ENCODE data around the gene RIN3.

The RIN3 gene

GRCh38 chr14:92652413-92653151 lies 139.0 kb downstream of the RIN3 start:
- peaks cover 75 to 79% of the 10 kb centered on the region in 2 donors for H3K4me1 Mint-ChIP-seq (ENCODE audit: low read depth in 2 of 2)
- ATAC-seq (replicated peaks) = no peak
- no peaks in the 10 kb centered on the region for H3K9me3 Mint-ChIP-seq
- peak overlapping the region; percentile 76 to 84 for H3K4me3 Mint-ChIP-seq
- peak overlapping the region; percentile 97 to 98 for H3K27ac Mint-ChIP-seq
- no peaks in the 10 kb centered on the region for H3K27me3 Mint-ChIP-seq
- no peak for DNase-seq
- H3K36me3 Mint-ChIP-seq (ENCODE audit: insufficient read depth) = peaks cover 57% of the 10 kb centered on the region

GRCh38 chr14:92653162-92653651 lies 139.6 kb downstream of the RIN3 start:
- no peaks in the 10 kb centered on the region for H3K9me3 Mint-ChIP-seq
- peak overlapping the region; percentile 91 to 97 for H3K27ac Mint-ChIP-seq
- H3K4me1 Mint-ChIP-seq (ENCODE audit: low read depth in 2 of 2) = peaks cover 77 to 81% of the 10 kb centered on the region in 2 donors
- H3K4me3 Mint-ChIP-seq = peak overlapping the region; percentile 76 to 84
- no peaks in the 10 kb centered on the region for H3K27me3 Mint-ChIP-seq
- ATAC-seq (replicated peaks) (no peak), DNase-seq (no peak)
- peaks cover 57% of the 10 kb centered on the region for H3K36me3 Mint-ChIP-seq (ENCODE audit: insufficient read depth)

GRCh38 chr14:92654239-92654901 lies 140.8 kb downstream of the RIN3 start:
- Mint-ChIP-seq H3K4me3 (peak overlapping the region; percentile 76 to 84), H3K27me3 (no peaks in the 10 kb centered on the region), H3K36me3 (ENCODE audit: insufficient read depth) (peaks cover 55% of the 10 kb centered on the region), H3K27ac (peak overlapping the region; percentile 91 to 97), H3K4me1 (ENCODE audit: low read depth in 2 of 2) (peaks cover 76 to 82% of the 10 kb centered on the region in 2 donors), H3K9me3 (no peaks in the 10 kb centered on the region)
- ATAC-seq (replicated peaks) = no peak
- no peak for DNase-seq

GRCh38 chr14:92655419-92656201 lies 142.0 kb downstream of the RIN3 start:
- peaks cover 62% of the 10 kb centered on the region for H3K36me3 Mint-ChIP-seq (ENCODE audit: insufficient read depth)
- DNase-seq = no peak

GRCh38 chr14:92656306-92657081 lies 142.9 kb downstream of the RIN3 start:
- H3K36me3 Mint-ChIP-seq (ENCODE audit: insufficient read depth) = peaks cover 63% of the 10 kb centered on the region

More at GRCh38 chr14:92655419-92656201, 142.0 kb downstream of the RIN3 start:
- no peaks in the 10 kb centered on the region for H3K9me3 Mint-ChIP-seq
- peaks cover 71 to 73% of the 10 kb centered on the region in 2 donors for H3K4me1 Mint-ChIP-seq (ENCODE audit: low read depth in 2 of 2)
- no peak for ATAC-seq (replicated peaks)
- no peaks in the 10 kb centered on the region for H3K27me3 Mint-ChIP-seq
- H3K4me3 Mint-ChIP-seq = peak overlapping the region; percentile 39 to 84
- peak overlapping the region; percentile 91 to 97 for H3K27ac Mint-ChIP-seq

GRCh38 chr14:92657457-92658142 lies 144.0 kb downstream of the RIN3 start:
- Mint-ChIP-seq H3K36me3 (ENCODE audit: insufficient read depth) (peaks cover 64% of the 10 kb centered on the region), H3K4me3 (peak overlapping the region in 1 of 2 donors; percentile 27), H3K4me1 (ENCODE audit: low read depth in 2 of 2) (peaks cover 62% of the 10 kb centered on the region in 2 donors), H3K9me3 (no peaks in the 10 kb centered on the region), H3K27ac (peak overlapping the region; percentile 91 to 97), H3K27me3 (no peaks in the 10 kb centered on the region)
- ATAC-seq (replicated peaks) (no peak), DNase-seq (no peak)

More at GRCh38 chr14:92656306-92657081, 142.9 kb downstream of the RIN3 start:
- H3K4me3 Mint-ChIP-seq = peak overlapping the region in 1 of 2 donors; percentile 84
- DNase-seq (no peak), ATAC-seq (replicated peaks) (no peak)
- H3K9me3 Mint-ChIP-seq = no peaks in the 10 kb centered on the region
- H3K27me3 Mint-ChIP-seq = no peaks in the 10 kb centered on the region
- peaks cover 65 to 66% of the 10 kb centered on the region in 2 donors for H3K4me1 Mint-ChIP-seq (ENCODE audit: low read depth in 2 of 2)
- H3K27ac Mint-ChIP-seq = peak overlapping the region; percentile 91 to 97

- no peak for DNase-seq
- H3K4me1 Mint-ChIP-seq (ENCODE audit: low read depth in 2 of 2) = peaks cover 58 to 62% of the 10 kb centered on the region in 2 donors
- H3K27ac Mint-ChIP-seq = peak overlapping the region; percentile 91 to 97
- peaks cover 69% of the 10 kb centered on the region for H3K36me3 Mint-ChIP-seq (ENCODE audit: insufficient read depth)
- no peaks in the 10 kb centered on the region for H3K9me3 Mint-ChIP-seq
- ATAC-seq (replicated peaks) = no peak
- H3K4me3 Mint-ChIP-seq = no peak overlapping the region
- no peaks in the 10 kb centered on the region for H3K27me3 Mint-ChIP-seq
These were observed 144.6 kb downstream of the RIN3 start for GRCh38 chr14:92658160-92658559.

- DNase-seq (no peak), ATAC-seq (replicated peaks) (no peak)
- H3K27me3 Mint-ChIP-seq = no peaks in the 10 kb centered on the region
- H3K27ac Mint-ChIP-seq = peak overlapping the region; percentile 91 to 97
- no peaks in the 10 kb centered on the region for H3K9me3 Mint-ChIP-seq
- H3K36me3 Mint-ChIP-seq (ENCODE audit: insufficient read depth) = peaks cover 70% of the 10 kb centered on the region
- H3K4me1 Mint-ChIP-seq (ENCODE audit: low read depth in 2 of 2) = peaks cover 53 to 58% of the 10 kb centered on the region in 2 donors
- no peak overlapping the region for H3K4me3 Mint-ChIP-seq
These were observed 145.1 kb downstream of the RIN3 start for GRCh38 chr14:92658684-92659083.

GRCh38 chr14:92659765-92660561 lies 146.4 kb downstream of the RIN3 start:
- peaks cover 52 to 57% of the 10 kb centered on the region in 2 donors for H3K4me1 Mint-ChIP-seq (ENCODE audit: low read depth in 2 of 2)
- peak overlapping the region; percentile 91 to 97 for H3K27ac Mint-ChIP-seq
- peaks cover 78% of the 10 kb centered on the region for H3K36me3 Mint-ChIP-seq (ENCODE audit: insufficient read depth)
- DNase-seq (no peak), ATAC-seq (replicated peaks) (peak; percentile 57)
- H3K4me3 Mint-ChIP-seq = no peak overlapping the region
- no peaks in the 10 kb centered on the region for H3K27me3 Mint-ChIP-seq
- no peaks in the 10 kb centered on the region for H3K9me3 Mint-ChIP-seq

- ATAC-seq (replicated peaks) (no peak), DNase-seq (no peak)
- Mint-ChIP-seq H3K4me1 (ENCODE audit: low read depth in 2 of 2) (peaks cover 48 to 54% of the 10 kb centered on the region in 2 donors), H3K27ac (peak overlapping the region; percentile 91 to 97), H3K4me3 (no peak overlapping the region), H3K36me3 (ENCODE audit: insufficient read depth) (peaks cover 81% of the 10 kb centered on the region), H3K9me3 (no peaks in the 10 kb centered on the region), H3K27me3 (no peaks in the 10 kb centered on the region)
These were observed 147.0 kb downstream of the RIN3 start for GRCh38 chr14:92660571-92660970.

GRCh38 chr14:92663049-92663448 lies 149.5 kb downstream of the RIN3 start:
- H3K9me3 Mint-ChIP-seq = no peaks in the 10 kb centered on the region
- peak overlapping the region; percentile 84 to 89 for H3K27ac Mint-ChIP-seq
- H3K36me3 Mint-ChIP-seq (ENCODE audit: insufficient read depth) = peaks cover 78% of the 10 kb centered on the region
- H3K4me3 Mint-ChIP-seq = no peak overlapping the region
- ATAC-seq (replicated peaks) (no peak), DNase-seq (no peak)
- H3K4me1 Mint-ChIP-seq (ENCODE audit: low read depth in 2 of 2) = peaks cover 35 to 40% of the 10 kb centered on the region in 2 donors
- no peaks in the 10 kb centered on the region for H3K27me3 Mint-ChIP-seq
